IgD-negative memory B cell (primary cell): ENCODE results near the gene NEK7. TPM values are rescaled to one million over a fixed set of nuclear protein-coding genes. Genes with fewer than 3 reads are reported as not detected.
"Not testable (repeated sequence)": the region's sequence is repeated elsewhere in the genome, so short reads cannot be mapped to it uniquely, and the experiment has no call there.

Source experiments
- H3K27ac Mint-ChIP-seq, 3 donors: one replicate each; pipeline ENCODE4 v1.8.0; 2020 to 2022; ENCODE audit warnings: mild to moderate bottlenecking in 3 of 3, mixed read lengths in 3 of 3, moderate library complexity in 1 of 3
- H3K27me3 Mint-ChIP-seq: one replicate; pipeline ENCODE4 v1.8.0; 2021; ENCODE audit warnings: mixed read lengths
- H3K36me3 Mint-ChIP-seq: one replicate; pipeline ENCODE4 v1.8.0; 2020; ENCODE audit warnings: mild to moderate bottlenecking, mixed read lengths
- H3K4me1 Mint-ChIP-seq, 3 donors: one replicate each; pipeline ENCODE4 v1.8.0; 2020 to 2022; ENCODE audit warnings: mixed read lengths in 3 of 3, mild to moderate bottlenecking in 1 of 3
- H3K4me3 Mint-ChIP-seq, 4 donors: one replicate each; pipeline ENCODE4 v1.8.0; 2020 to 2022; ENCODE audit warnings: mild to moderate bottlenecking in 4 of 4, mixed read lengths in 4 of 4, moderate library complexity in 3 of 4
- H3K9me3 Mint-ChIP-seq, 3 donors: one replicate each; pipeline ENCODE4 v1.8.0; 2020 to 2021; ENCODE audit warnings: mixed read lengths in 3 of 3, mild to moderate bottlenecking in 1 of 3
- polyA plus RNA-seq: library from polyadenylated mRNA; unstranded; fragments of 300-500 nt; fragmentation: Illumina TruSeq; gene quantifications from one replicate; pipeline ENCODE4 v1.2.3, GENCODE V29; 2021

NEK7 gene
- polyA plus RNA-seq, 1 donor from 2014 or later = 21.6 TPM

GRCh38 chr1:198128533-198128932, 28.3 kb upstream of the NEK7 start:
- Mint-ChIP-seq H3K27ac (no peak overlapping the region), H3K27me3 (peaks cover 5% of the 10 kb centered on the region), H3K9me3 (peaks cover 0 to 1% (median 0%) of the 10 kb centered on the region in 3 donors), H3K4me1 (peaks cover 3 to 11% (median 6%) of the 10 kb centered on the region in 3 donors), H3K36me3 (no peaks in the 10 kb centered on the region), H3K4me3 (no peak overlapping the region)

DNA sequence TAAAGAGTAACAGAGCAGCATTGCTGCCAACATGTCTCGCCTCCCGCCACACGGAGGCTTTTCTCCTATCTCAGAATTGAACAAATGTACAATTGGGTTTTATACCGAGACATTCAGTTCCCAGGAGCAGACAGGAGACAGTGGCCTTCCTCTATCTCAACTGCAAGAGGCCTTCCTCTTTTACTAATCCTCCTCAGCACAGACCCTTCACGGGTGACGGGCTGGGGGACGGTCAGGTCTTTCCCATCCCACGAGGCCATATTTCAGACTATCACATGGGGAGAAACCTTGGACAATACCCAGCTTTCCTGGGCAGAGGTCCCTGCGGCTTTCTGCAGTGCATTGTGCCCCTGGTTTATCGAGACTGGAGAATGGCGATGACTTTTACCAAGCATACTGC, 26.7 kb upstream of the NEK7 start:
- H3K27me3 Mint-ChIP-seq, H3K9me3 Mint-ChIP-seq, H3K4me3 Mint-ChIP-seq, H3K27ac Mint-ChIP-seq, H3K36me3 Mint-ChIP-seq: not testable (repeated sequence)
- peaks cover 3 to 11% (median 6%) of the 10 kb centered on the region in 3 donors for H3K4me1 Mint-ChIP-seq

DNA sequence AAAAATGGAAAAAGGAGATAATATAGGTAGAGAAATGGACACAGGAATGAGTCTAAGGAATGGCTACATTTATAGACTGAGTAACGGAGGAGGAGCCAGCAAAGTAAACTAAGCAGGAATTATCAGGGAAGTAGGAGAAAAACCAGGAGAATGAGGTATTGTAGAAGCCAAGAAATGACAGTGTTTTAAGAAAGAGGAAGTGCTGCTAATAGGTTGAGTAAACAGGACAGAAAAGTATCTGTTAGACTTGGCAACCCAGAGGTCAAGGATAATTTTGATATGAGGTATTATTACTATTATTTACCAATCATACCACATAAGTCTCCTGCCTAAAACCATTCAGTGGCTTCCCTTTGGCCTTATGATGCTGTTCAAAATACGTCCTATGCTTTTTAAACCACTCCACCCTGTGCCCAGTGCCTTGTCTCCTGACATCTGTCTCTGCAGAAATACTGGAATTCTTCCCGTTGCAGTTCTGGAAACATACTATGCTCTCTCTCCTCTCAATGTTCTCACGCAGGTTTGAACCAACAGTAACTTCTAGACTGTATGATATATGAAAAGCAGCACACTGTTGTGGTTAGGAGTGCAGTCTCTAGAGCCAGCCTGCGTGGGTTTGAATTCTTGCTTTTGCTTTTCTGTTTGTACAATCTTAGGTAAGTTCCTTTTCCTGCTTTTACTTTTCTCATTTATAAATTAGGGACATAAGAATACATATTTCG, 24.6 kb upstream of the NEK7 start:
- Mint-ChIP-seq H3K4me1 (peaks cover 3 to 11% (median 6%) of the 10 kb centered on the region in 3 donors), H3K4me3 (no peak overlapping the region), H3K27ac (no peak overlapping the region), H3K9me3 (peaks cover 0 to 1% (median 0%) of the 10 kb centered on the region in 3 donors), H3K27me3 (peaks cover 3% of the 10 kb centered on the region), H3K36me3 (no peaks in the 10 kb centered on the region)

DNA sequence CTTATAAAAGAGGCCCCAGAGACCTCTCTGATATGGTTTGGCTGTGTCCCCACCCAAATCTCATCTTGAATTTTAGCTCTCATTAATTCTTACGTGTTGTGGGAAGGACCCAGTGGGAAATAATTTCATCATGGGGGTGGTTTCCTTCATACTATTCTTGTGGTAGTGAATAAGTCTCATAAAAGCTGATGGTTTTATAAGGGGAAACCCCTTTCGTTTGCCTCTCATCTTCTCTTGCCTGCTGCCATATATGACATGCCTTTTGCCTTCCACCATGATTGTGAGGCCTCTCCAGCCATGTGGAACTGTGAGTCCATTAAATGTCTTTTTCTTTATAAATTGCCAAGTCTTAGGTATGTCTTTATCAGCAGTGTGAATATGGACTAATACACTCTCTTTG, 22.5 kb upstream of the NEK7 start:
- peaks cover 3 to 11% (median 6%) of the 10 kb centered on the region in 3 donors for H3K4me1 Mint-ChIP-seq
- peaks cover 2 to 8% (median 3%) of the 10 kb centered on the region in 3 donors for H3K9me3 Mint-ChIP-seq
- H3K27me3 Mint-ChIP-seq = no peaks in the 10 kb centered on the region
- no peak overlapping the region for H3K4me3 Mint-ChIP-seq
- peaks cover 1% of the 10 kb centered on the region for H3K36me3 Mint-ChIP-seq
- no peak overlapping the region for H3K27ac Mint-ChIP-seq

DNA sequence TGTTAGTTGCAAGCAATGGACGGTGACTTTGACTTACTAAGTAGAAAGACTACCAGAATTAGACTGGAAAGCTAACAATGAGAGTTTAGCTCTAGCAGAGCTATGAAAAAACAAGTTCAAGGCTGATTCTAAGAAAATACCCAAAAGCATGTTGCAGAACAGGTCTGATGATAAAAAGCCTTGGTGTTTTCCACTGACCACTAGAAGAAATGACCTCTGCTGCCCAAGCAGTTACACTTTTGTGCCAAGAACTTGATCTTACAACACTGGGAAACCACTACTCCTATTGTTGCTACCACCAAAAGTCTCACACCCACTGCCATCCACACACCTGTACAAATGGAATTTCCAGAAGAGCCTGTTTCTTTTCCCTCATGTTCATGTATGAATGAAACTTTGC, 21.4 kb upstream of the NEK7 start:
- no peak overlapping the region for H3K4me3 Mint-ChIP-seq
- H3K9me3 Mint-ChIP-seq = peaks cover 3 to 8% (median 8%) of the 10 kb centered on the region in 3 donors

GRCh38 chr1:198141668-198142351, 15.0 kb upstream of the NEK7 start:
- Mint-ChIP-seq H3K27ac (no peak overlapping the region), H3K4me1 (no peaks in the 10 kb centered on the region), H3K36me3 (peaks cover 1% of the 10 kb centered on the region), H3K27me3 (peaks cover 6% of the 10 kb centered on the region), H3K9me3 (peaks cover 3 to 9% (median 8%) of the 10 kb centered on the region in 3 donors), H3K4me3 (no peak overlapping the region)

More for the DNA sequence above, 21.4 kb upstream of the NEK7 start:
- peaks cover 1% of the 10 kb centered on the region for H3K36me3 Mint-ChIP-seq
- H3K4me1 Mint-ChIP-seq = peaks cover 3 to 11% (median 6%) of the 10 kb centered on the region in 3 donors
- H3K27me3 Mint-ChIP-seq = peaks cover 1% of the 10 kb centered on the region
- H3K27ac Mint-ChIP-seq = no peak overlapping the region

DNA sequence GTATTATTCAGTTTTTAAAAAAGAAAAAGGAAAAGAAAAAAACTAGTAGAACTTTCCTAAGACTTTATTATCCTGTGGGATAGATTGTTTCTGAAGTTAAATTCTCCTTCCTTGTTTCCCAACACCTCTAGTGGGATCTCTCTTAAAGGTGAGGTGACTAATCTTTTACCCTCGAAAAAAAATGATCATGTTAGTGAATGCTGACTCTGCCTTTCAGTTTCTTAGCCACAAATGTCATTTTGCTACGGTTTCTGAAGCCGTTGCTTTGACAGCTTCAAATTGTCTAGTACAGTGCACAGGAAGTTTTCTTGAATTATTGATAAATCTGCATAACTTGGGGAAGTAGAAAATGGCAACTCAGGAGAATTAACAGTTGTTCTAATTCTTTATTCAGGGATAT, 13.0 kb upstream of the NEK7 start:
- Mint-ChIP-seq H3K4me1 (no peaks in the 10 kb centered on the region), H3K27me3 (peaks cover 6% of the 10 kb centered on the region), H3K9me3 (peaks cover 0 to 9% (median 0%) of the 10 kb centered on the region in 3 donors), H3K27ac (no peak overlapping the region), H3K4me3 (no peak overlapping the region), H3K36me3 (no peaks in the 10 kb centered on the region)

DNA sequence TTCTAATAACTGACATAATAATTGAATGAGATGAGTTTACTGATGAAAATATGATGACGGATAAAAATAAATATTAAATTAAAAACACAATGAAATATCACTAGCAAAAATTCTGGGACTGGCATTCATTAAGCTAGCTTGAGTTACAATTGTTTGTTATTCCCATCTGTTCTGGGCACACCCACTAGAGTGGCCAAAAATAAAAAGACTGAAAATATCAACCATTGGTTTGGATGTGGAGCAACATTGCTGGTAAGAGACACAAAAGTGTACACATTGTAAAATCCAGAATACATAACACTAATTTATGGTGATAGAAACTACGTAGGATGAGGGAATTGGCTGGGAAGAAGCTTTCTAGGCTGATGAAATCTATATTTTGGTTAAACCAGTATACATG, 9.6 kb upstream of the NEK7 start:
- Mint-ChIP-seq H3K36me3 (no peaks in the 10 kb centered on the region), H3K9me3 (no peaks in the 10 kb centered on the region), H3K4me3 (no peak overlapping the region), H3K27me3 (peaks cover 5% of the 10 kb centered on the region), H3K4me1 (no peaks in the 10 kb centered on the region), H3K27ac (no peak overlapping the region)

DNA sequence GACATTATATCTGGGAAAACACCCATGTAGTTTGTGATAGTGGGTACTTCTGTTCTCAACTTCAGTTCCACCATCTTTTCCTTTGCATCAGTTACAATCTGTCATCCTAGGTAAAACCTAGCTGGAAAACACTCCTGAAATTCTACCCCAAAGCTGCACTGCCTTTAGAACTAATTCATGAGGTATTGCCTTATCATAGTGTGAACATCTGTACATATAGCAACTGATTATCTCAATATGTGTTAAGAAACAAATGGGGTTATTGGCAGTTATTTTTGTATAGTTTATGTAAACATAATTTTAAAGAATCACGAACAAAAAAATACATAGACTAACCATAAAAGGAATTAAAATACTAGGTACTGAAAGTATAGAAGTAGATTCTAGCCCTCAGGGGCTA, 6.4 kb upstream of the NEK7 start:
- H3K27me3 Mint-ChIP-seq = peaks cover 2% of the 10 kb centered on the region
- no peaks in the 10 kb centered on the region for H3K4me1 Mint-ChIP-seq
- no peaks in the 10 kb centered on the region for H3K9me3 Mint-ChIP-seq
- no peaks in the 10 kb centered on the region for H3K36me3 Mint-ChIP-seq
- H3K27ac Mint-ChIP-seq = no peak overlapping the region
- no peak overlapping the region for H3K4me3 Mint-ChIP-seq

DNA sequence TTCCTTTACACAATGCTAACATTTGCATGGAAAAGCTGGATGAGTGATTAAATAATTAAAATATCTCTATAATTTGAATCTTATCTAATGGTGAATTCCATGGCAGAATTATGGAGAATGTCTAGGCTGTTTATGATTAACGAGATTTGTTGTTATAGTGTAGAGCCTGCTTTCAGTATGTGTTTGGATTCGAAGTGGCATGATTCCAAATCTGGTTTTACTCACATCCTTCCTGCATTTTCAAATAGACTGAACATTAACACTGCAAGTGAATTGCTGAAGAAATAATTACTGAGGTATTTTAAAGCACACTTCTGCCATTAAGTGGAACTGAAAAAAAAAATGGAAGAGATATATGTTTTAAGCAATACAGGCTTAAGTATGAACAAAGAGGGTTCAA, 5.1 kb upstream of the NEK7 start:
- Mint-ChIP-seq H3K4me1 (peaks cover 3 to 5% (median 4%) of the 10 kb centered on the region in 3 donors), H3K27ac (no peak overlapping the region), H3K9me3 (no peaks in the 10 kb centered on the region), H3K4me3 (no peak overlapping the region), H3K27me3 (peaks cover 6% of the 10 kb centered on the region), H3K36me3 (no peaks in the 10 kb centered on the region)

DNA sequence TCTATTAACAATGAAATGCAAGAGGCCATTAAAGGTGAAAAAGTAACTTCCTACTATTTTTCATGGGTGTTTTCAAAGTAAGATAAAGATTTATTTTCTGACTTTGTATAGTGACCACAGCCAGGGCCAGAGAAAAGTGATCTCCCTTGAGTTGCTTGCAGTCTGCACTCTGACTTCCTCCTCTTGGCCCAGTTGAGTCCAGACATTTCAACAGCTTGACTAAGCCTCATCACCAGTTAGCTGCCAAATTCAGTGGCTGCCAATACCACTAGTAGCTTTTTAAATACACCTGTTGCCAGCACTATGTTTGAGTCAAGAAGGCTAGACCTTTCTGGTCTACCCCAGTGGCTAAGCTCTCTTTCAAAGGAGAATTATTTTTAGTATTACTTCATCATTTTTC, 3.7 kb upstream of the NEK7 start:
- H3K4me1 Mint-ChIP-seq = peaks cover 8 to 10% (median 9%) of the 10 kb centered on the region in 3 donors
- H3K9me3 Mint-ChIP-seq = no peaks in the 10 kb centered on the region
- peaks cover 6% of the 10 kb centered on the region for H3K27me3 Mint-ChIP-seq
- H3K36me3 Mint-ChIP-seq = peaks cover 1% of the 10 kb centered on the region
- peak overlapping the region in 1 of 4 donors; percentile 39 for H3K4me3 Mint-ChIP-seq
- H3K27ac Mint-ChIP-seq = no peak overlapping the region

DNA sequence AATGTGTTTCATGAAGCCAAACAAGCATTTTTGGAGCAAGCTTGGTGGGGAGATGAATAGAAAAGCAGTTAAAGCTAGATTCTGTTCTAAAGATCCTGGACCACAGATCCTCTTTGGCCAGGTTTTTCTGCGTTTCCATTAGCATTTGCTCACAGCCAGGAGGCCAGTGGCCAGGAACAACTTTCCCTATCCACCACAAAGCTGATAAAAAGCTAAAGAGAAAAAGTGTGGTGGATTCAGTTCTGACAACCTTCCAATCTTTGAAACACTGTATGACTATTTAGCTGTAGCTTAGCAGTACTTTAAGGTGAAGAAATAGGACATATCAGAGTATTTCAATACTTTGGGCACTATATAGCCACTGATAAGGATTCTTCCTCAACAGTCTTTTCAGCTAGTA, 3.0 kb upstream of the NEK7 start:
- peaks cover 6% of the 10 kb centered on the region for H3K27me3 Mint-ChIP-seq
- no peaks in the 10 kb centered on the region for H3K9me3 Mint-ChIP-seq
- H3K27ac Mint-ChIP-seq = no peak overlapping the region
- peaks cover 9 to 13% (median 13%) of the 10 kb centered on the region in 3 donors for H3K4me1 Mint-ChIP-seq
- peaks cover 1% of the 10 kb centered on the region for H3K36me3 Mint-ChIP-seq
- peak overlapping the region in 1 of 4 donors; percentile 39 for H3K4me3 Mint-ChIP-seq

GRCh38 chr1:198155253-198155652, 1.5 kb upstream of the NEK7 start:
- no peaks in the 10 kb centered on the region for H3K9me3 Mint-ChIP-seq
- peaks cover 1% of the 10 kb centered on the region for H3K36me3 Mint-ChIP-seq
- peak overlapping the region in 1 of 3 donors; percentile 23 for H3K27ac Mint-ChIP-seq
- peaks cover 15 to 22% (median 17%) of the 10 kb centered on the region in 3 donors for H3K4me1 Mint-ChIP-seq
- peaks cover 3% of the 10 kb centered on the region for H3K27me3 Mint-ChIP-seq
- H3K4me3 Mint-ChIP-seq = peak overlapping the region in 1 of 4 donors; percentile 96

DNA sequence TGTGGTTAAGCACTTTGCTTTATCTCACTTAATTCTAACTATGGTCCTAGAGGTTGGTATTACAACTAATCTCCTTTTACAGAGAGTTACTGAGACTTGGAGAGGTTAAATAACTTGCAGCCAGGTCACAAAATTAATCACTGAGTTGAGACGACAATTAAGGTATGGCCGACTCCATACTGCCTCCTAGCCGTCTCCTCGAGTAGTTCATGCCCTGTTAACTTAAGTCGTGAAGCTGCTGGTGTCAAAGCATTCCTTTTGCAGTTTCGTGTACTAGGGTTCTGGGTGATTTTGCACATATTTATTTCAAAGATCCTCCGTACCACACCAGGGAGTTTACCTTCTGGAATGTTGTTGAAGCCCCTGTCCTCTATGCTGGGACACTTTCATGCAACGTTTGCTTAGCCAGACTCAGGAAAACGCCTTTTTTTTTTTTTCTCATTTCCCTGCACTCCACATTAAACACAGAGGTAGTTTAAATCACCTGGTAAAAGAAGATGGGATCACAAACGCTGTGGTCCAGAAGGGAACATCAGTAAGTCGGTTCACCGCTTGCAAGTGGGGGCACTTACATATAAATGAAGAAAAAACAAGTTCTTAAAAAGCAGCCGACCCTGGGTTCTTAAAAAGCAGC, 570 bp upstream of the NEK7 start:
- H3K36me3 Mint-ChIP-seq = peaks cover 1% of the 10 kb centered on the region
- H3K27ac Mint-ChIP-seq = peak overlapping the region; percentile 86 to 95 (median 95)
- no peaks in the 10 kb centered on the region for H3K9me3 Mint-ChIP-seq
- H3K4me3 Mint-ChIP-seq = peak overlapping the region; percentile 91 to 99 (median 97)
- H3K27me3 Mint-ChIP-seq = peaks cover 3% of the 10 kb centered on the region
- peaks cover 15 to 22% (median 20%) of the 10 kb centered on the region in 3 donors for H3K4me1 Mint-ChIP-seq

DNA sequence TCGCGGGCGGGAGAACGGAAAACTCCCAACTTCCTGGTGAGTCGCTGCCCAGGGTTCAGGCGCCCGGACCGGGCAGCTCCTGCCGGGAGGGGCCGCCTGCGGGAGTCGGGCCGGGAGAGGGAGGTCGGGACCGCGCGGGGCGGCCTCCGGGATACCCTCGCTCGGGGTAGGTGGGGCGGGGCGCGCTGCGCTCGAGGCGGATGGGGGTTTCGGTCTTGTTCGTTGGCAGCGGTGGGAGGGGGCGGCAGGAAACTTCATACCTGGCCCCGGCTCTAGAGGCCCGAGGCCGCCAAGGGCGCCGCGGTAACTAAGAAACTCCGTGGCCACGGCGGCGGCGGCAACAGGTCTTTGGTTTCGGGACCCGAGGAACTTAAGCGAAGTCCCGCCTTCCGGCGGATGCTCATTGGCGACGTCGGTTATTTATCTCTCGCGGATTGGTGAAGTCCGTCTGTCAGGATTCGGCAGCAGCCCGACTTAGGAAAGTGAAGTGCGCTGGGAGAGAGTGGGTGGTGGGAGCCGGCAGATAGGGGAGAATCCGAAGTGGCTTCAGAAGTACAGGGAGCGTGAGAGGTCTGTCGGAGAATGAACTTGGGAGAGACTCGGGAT, 546 bp downstream of the NEK7 start:
- peak overlapping the region; percentile 94 to 96 (median 95) for H3K27ac Mint-ChIP-seq
- peak overlapping the region; percentile 96 to 99 (median 98) for H3K4me3 Mint-ChIP-seq
- H3K9me3 Mint-ChIP-seq = no peaks in the 10 kb centered on the region
- peaks cover 3% of the 10 kb centered on the region for H3K27me3 Mint-ChIP-seq
- peaks cover 23 to 29% (median 26%) of the 10 kb centered on the region in 3 donors for H3K4me1 Mint-ChIP-seq
- peaks cover 1% of the 10 kb centered on the region for H3K36me3 Mint-ChIP-seq
